ENCODE measurements around the gene AUTS2. TPM values are rescaled to one million over a fixed set of nuclear protein-coding genes. Genes with fewer than 3 reads are reported as not detected.

AUTS2 gene
- total RNA-seq, 1 experiment from 2014 or later = not detected

DNA sequence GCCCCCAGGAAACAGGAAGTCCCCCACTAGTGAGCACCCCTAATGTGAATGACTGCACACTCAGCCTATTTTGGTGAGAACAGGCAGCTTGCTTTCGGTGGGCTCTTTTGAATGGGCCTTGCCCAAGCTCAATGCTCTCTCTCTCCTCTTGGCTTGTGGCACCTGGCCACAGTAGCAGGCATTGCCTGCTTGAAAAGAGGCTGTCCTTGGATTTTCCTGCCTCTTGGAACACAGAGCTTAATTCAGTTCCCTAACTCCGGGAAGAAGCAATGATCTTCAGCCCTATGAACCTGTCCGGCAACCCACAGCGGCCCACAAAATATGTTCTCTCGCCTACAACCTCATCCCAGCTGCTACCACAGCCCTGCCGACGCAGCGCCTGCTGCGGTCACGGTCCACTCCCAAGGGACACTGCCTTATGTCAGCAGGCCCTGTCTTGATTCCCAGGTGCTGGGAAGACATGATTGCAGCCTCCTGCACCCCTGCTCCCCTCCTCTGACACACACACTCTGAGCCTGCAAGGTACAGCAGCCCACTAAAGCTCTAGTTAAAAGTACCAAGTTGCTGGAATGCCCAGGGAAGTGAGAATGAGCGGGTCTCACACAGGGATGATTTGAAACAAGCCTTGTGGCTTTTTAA lies 818.2 kb downstream of the AUTS2 start:
- H3K27me3 ChIP-seq (replicated peaks) = no peaks in the 10 kb centered on the region
- no peaks in the 10 kb centered on the region; the same call in 1 of the 2 replicates for H3K9me3 ChIP-seq (replicated peaks)
- no peaks in the 10 kb centered on the region for H3K4me1 ChIP-seq (replicated peaks)
- H3K27ac ChIP-seq = no peak overlapping the region
- H3K4me3 ChIP-seq = no peak overlapping the region
- H3K36me3 ChIP-seq = no peaks in the 10 kb centered on the region
- no peak for DNase-seq (ENCODE audit: low read depth in 1 of 2, low spot score in 2 of 2)

DNA sequence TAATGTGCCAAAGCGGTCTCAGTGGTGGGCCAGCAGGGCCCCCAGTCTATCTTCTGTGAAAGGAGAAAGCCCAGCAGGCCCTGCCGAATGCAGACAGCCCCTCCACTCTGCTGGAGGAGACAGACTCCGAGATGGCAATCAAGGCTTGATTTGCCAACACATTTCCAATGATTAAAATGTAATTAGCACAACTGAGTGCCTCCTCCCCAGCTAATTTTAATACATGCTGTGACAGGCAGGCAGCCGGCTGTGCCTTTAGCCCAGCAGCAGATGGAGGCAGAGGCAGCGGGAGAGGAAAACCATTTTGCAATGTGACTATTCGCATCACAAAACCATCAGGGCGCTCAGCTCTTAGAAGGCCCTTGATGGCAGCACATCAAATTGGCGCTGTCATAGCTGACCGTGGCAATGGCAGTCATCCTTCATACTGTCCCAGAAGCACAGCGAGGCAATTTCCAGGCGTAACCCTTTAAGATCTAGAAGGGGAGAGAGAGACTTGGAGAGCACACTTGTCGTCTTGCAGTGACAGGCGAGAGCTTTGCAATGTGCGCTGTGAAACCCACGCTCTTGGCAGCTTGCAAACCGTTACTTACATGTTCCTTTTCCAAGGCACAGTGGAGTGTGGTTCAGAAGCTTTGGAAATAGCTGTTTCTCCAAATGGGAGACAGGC lies 818.8 kb downstream of the AUTS2 start:
- H3K27me3 ChIP-seq (replicated peaks) = no peaks in the 10 kb centered on the region
- DNase-seq (ENCODE audit: low read depth in 1 of 2, low spot score in 2 of 2) = no peak
- no peak overlapping the region for H3K27ac ChIP-seq

DNA sequence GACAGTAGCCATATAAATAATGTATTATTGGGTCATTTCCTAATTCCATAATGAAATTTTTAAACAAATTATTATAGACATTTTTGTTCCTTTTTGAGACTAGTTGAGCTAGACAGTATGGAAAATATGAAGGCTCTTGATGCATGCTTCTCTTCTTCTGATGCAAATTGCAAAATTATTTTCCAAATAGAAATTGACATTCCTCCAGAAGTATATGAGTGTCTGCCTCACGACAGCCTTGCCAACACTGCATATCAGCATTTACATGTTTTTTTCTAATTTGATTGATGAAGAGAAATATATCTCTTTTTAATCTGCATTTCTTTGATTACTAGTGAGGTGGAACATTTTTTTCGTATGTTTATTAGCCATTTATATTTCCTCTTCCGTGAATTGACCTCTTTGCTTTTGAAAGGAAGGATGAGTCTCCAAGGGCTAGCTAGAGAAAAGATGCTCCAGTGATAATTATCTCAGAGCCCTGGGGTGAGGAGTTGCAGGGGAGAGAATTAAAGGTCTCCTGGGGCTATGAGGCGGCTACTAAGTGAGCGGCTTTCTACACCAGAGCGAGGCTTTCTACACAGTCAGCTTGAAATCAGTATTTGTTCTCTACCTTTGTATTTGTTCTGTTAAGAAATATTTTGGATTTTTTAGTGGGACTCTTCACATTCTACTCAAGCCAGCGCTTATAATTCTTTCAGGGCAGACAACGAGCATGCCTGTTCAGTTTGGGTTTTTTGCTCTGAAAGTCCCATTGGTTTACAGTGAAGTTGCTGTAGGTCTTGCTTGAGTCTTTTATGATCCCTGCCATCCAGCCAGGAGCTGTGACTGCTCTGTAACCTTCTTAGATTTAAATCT lies 821.5 kb downstream of the AUTS2 start:
- Histone ChIP-seq H3K4me1 (replicated peaks) (no peaks in the 10 kb centered on the region), H3K36me3 (no peaks in the 10 kb centered on the region), H3K27ac (no peak overlapping the region), H3K9me3 (replicated peaks) (no peaks in the 10 kb centered on the region; the same call in 1 of the 2 replicates), H3K4me3 (no peak overlapping the region), H3K27me3 (replicated peaks) (no peaks in the 10 kb centered on the region)
- no peak for DNase-seq (ENCODE audit: low read depth in 1 of 2, low spot score in 2 of 2)

More for the DNA sequence above, 818.8 kb downstream of the AUTS2 start:
- Histone ChIP-seq H3K36me3 (no peaks in the 10 kb centered on the region), H3K4me1 (replicated peaks) (no peaks in the 10 kb centered on the region), H3K9me3 (replicated peaks) (no peaks in the 10 kb centered on the region; the same call in 1 of the 2 replicates), H3K4me3 (no peak overlapping the region)

DNA sequence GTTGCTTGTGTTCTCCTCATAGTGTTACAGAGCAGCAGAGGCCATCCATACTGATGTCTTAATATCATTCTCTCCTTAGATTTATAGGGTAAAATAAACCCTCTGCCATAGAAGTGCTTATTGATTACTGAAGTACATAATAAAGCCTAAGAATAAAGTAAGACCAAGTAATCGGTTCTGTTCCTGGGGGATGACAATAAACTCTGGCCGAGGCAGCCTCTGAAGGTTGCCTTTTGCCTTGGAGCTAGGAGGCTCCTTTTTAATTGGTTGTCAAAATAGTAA lies 822.0 kb downstream of the AUTS2 start:
- H3K27ac ChIP-seq = no peak overlapping the region
- no peaks in the 10 kb centered on the region; the same call in 1 of the 2 replicates for H3K9me3 ChIP-seq (replicated peaks)
- H3K36me3 ChIP-seq = no peaks in the 10 kb centered on the region
- no peaks in the 10 kb centered on the region for H3K27me3 ChIP-seq (replicated peaks)
- no peak for DNase-seq (ENCODE audit: low read depth in 1 of 2, low spot score in 2 of 2)
- no peaks in the 10 kb centered on the region for H3K4me1 ChIP-seq (replicated peaks)
- no peak overlapping the region for H3K4me3 ChIP-seq

DNA sequence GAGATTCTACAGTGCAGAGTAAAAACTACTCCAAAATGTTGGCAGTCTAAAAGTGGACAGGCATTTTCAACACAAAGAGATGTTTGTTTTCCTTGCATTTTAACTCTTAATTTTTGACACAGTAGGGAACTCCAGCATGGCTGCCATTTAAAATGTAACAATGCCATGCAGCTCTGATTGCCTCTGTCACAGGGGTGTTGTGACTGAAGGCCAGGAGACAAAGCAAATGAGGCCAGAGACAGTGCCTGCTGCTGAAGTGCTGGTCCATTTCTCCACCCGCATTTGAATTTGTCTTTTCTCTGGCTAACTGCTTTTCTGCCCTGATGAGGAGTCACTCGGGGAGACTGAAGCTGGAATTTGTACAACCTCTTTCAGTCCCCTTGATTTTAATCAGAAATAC lies 823.0 kb downstream of the AUTS2 start:
- no peak for DNase-seq (ENCODE audit: low read depth in 1 of 2, low spot score in 2 of 2)
- Histone ChIP-seq H3K27ac (no peak overlapping the region), H3K4me3 (no peak overlapping the region), H3K9me3 (replicated peaks) (no peaks in the 10 kb centered on the region; the same call in 1 of the 2 replicates), H3K36me3 (no peaks in the 10 kb centered on the region), H3K4me1 (replicated peaks) (no peaks in the 10 kb centered on the region), H3K27me3 (replicated peaks) (no peaks in the 10 kb centered on the region)

DNA sequence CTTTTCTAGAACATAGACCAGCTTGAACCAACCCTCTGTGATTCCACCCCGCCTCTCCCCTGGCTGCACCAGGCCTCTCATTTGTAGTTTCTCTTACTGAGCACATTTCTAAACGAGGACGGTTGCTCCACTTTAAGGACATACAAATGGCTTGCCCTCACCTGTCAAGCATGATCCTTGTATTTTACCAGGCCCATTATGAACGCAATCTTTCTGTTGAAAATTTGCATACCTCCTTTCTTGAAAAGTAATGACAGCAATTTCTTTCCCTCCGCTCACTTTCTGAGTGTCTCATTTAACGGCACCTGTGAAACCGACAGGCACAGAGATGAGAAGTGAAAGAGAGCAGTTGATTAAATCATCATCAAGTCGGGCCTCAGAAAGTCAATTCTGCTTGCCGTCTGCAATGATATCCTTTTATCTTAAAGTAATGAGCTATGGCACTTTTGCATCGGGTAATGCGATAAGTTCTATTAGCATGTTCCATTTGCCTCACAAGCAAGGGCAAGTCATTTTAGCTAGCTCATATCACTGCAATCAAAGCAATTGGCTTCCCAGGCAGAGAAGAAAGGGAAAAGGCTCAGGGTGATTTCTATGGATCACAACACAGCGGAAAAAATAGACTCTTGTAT lies 828.1 kb downstream of the AUTS2 start:
- no peak overlapping the region for H3K27ac ChIP-seq

DNA sequence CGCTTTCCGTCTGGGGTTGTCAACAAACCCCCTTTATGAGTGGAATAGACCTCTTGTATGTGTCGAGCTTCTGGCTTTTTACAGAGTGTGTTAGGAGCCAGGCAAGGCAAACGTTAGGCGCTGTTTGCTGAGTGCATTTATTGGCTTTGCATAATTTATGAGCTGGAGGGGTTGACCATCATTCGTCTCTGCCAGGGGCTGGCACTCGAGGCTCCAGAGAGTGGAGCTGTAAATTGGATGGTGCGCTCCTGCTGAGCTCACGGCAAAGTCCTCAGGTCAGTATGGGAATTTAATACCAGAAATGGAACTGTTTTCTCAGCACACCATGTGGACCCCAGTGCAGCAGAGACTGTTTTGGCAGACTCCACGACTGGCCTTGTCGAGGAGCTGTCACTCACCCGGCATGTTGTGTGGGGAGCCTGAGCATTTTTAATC lies 834.3 kb downstream of the AUTS2 start:
- no peaks in the 10 kb centered on the region for H3K4me1 ChIP-seq (replicated peaks)
- no peaks in the 10 kb centered on the region for H3K36me3 ChIP-seq
- no peaks in the 10 kb centered on the region for H3K9me3 ChIP-seq (replicated peaks)
- no peaks in the 10 kb centered on the region for H3K27me3 ChIP-seq (replicated peaks)
- no peak for DNase-seq (ENCODE audit: low read depth in 1 of 2, low spot score in 2 of 2)
- H3K27ac ChIP-seq = no peak overlapping the region
- H3K4me3 ChIP-seq = no peak overlapping the region

More for the DNA sequence above, 828.1 kb downstream of the AUTS2 start:
- DNase-seq (ENCODE audit: low read depth in 1 of 2, low spot score in 2 of 2) = no peak
- no peaks in the 10 kb centered on the region for H3K4me1 ChIP-seq (replicated peaks)
- H3K4me3 ChIP-seq = no peak overlapping the region
- no peaks in the 10 kb centered on the region for H3K36me3 ChIP-seq
- no peaks in the 10 kb centered on the region for H3K9me3 ChIP-seq (replicated peaks)
- H3K27me3 ChIP-seq (replicated peaks) = no peaks in the 10 kb centered on the region

DNA sequence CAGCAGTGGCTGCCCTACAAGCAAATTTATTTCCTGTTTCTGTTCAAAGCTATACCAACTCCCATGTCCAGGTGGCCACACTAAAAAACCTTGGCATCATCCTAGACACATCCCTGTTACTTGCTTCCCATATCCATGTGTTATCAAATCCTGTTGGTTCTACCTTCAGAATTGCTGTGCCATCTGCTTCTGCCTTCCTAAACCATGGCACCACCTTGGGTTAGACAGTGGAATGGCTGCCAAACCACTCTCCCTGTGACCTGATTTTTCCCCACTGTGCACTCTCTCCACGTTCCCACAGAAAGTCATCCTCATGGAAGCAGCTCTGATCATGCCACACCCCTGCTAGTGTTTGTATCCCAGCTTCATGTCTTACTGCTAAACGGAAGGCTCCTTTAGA lies 836.1 kb downstream of the AUTS2 start:
- Histone ChIP-seq H3K4me3 (no peak overlapping the region), H3K4me1 (replicated peaks) (no peaks in the 10 kb centered on the region), H3K27me3 (replicated peaks) (no peaks in the 10 kb centered on the region), H3K9me3 (replicated peaks) (no peaks in the 10 kb centered on the region), H3K36me3 (no peaks in the 10 kb centered on the region), H3K27ac (no peak overlapping the region)
- no peak for DNase-seq (ENCODE audit: low read depth in 1 of 2, low spot score in 2 of 2)

DNA sequence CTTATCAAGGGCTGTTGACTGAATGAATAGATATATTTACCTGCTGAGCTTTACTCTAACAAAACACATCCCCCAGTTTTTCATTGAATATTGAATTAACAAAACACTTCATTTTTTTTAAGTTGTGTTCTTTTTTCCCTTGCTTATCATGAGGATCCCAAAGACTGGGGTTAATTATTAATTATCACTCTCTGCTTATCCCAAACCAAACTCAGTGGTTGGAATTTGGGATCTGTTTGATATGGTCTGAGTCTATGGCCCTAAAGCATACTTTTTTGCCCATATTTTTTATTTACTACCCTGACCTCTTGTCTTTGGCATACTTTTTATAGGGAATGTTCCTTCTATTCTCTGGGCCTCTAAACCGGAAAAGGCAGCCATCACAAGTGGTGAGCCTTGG lies 836.5 kb downstream of the AUTS2 start:
- Histone ChIP-seq H3K27ac (no peak overlapping the region), H3K9me3 (replicated peaks) (no peaks in the 10 kb centered on the region), H3K4me3 (no peak overlapping the region), H3K4me1 (replicated peaks) (no peaks in the 10 kb centered on the region), H3K36me3 (no peaks in the 10 kb centered on the region), H3K27me3 (replicated peaks) (no peaks in the 10 kb centered on the region)
- no peak for DNase-seq (ENCODE audit: low read depth in 1 of 2, low spot score in 2 of 2)

DNA sequence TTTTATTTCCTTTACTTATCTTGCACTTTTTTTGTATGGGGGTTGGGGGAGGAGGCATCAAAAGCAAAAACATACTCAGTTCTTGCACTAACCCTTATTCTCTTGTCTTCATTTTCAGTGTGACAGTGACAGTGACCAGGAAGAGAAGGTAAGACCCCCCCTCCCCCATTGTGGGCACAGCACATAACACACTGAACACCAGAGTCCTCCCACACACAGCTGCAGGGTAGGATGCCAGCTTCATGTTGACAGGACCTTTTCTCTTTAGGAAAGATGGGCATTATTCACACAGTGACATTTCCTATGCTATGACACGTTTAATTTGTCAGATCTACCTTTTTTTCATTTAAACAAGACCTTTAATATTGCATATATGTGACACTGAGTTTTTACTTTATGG lies 837.4 kb downstream of the AUTS2 start:
- Histone ChIP-seq H3K27me3 (replicated peaks) (no peaks in the 10 kb centered on the region), H3K9me3 (replicated peaks) (no peaks in the 10 kb centered on the region), H3K36me3 (no peaks in the 10 kb centered on the region), H3K4me3 (no peak overlapping the region), H3K4me1 (replicated peaks) (no peaks in the 10 kb centered on the region), H3K27ac (no peak overlapping the region)
- DNase-seq (ENCODE audit: low read depth in 1 of 2, low spot score in 2 of 2) = no peak

DNA sequence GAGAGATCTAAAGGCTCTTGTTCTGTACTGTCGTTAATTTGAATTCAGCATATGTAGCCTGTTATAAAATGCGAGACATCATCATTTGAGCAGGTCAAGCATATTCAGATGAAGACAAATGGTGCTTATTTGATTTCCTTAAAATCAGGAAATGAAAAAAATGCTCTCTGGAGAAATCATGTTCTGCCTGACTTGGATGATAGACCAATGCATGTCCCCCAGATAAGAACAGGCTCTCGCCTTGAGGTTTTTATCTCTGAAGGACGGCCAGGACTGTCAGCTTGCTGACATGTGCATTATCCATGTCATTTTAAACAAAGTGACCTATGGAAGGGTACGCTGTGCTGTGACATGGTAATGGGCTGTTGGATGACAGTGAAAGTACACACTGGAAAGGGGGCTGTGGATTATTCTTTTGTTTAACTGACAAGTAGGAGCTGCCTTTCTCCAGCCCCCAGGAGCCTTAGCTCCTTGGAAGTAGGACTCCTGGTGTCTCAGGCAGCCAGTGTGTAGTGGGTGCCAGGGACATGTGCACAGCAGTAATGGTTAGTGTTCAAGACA lies 838.6 kb downstream of the AUTS2 start:
- no peaks in the 10 kb centered on the region for H3K36me3 ChIP-seq
- no peaks in the 10 kb centered on the region for H3K9me3 ChIP-seq (replicated peaks)
- no peak for DNase-seq (ENCODE audit: low read depth in 1 of 2, low spot score in 2 of 2)
- H3K27me3 ChIP-seq (replicated peaks) = no peaks in the 10 kb centered on the region
- H3K4me1 ChIP-seq (replicated peaks) = no peaks in the 10 kb centered on the region
- no peak overlapping the region for H3K4me3 ChIP-seq
- no peak overlapping the region for H3K27ac ChIP-seq

DNA sequence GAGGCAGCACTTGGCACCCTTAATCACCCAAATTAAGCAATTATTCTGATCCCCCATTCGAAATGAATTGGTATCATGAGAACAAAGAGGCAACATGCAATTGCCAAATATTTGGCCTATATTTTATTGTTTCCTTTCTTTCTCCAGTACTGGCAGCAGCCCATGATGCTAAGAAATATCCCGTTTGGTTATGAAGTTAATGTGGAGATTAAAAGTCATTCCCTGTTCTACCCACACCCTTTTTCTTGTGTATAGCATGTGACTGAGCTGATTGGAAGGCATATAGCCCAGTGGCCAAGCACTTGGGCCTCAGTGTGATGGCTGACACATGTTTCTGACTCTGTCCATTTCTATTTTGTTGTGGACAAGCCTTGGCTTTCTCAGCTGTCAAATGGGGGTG lies 841.4 kb downstream of the AUTS2 start:
- no peak overlapping the region for H3K27ac ChIP-seq

DNA sequence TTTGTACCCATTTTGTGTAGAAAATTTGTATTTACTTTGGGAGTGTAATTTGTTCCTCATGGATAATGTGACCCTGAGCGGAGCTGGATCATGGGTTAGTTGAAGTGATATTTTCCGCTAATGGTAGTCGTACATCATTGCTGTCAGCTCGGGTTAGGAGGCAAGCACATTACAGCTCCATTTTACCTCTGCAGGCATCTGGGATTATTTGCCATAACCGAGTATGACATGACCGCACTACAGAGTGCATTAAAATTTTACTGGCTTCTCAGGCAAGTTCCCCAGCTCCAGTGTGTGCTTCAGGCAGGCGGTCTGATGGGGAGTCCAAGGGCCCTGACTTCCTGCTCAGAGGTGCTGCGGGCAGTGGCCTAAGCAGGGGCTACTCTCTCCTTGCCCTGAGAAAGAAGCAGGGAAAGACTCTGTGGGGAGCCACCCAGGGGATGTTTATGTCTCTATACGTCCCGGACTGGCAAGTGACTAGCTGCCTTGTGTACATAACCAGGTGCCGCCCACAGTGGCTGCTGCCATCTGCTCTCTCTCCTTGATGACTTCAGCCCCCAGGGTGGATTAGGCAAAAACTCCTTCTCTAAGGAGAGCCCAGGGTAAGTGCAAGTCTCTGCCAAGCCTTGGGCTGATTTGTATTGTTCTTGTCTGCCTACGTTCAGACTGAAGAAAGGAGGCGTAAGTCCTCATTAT lies 848.3 kb downstream of the AUTS2 start:
- H3K27me3 ChIP-seq (replicated peaks) = no peaks in the 10 kb centered on the region
- H3K4me1 ChIP-seq (replicated peaks) = no peaks in the 10 kb centered on the region
- no peaks in the 10 kb centered on the region; the same call in 1 of the 2 replicates for H3K9me3 ChIP-seq (replicated peaks)
- H3K4me3 ChIP-seq = no peak overlapping the region
- DNase-seq (ENCODE audit: low read depth in 1 of 2, low spot score in 2 of 2) = no peak
- no peaks in the 10 kb centered on the region for H3K36me3 ChIP-seq
- no peak overlapping the region for H3K27ac ChIP-seq

More for the DNA sequence above, 841.4 kb downstream of the AUTS2 start:
- H3K27me3 ChIP-seq (replicated peaks) = no peaks in the 10 kb centered on the region
- no peaks in the 10 kb centered on the region for H3K4me1 ChIP-seq (replicated peaks)
- no peak for DNase-seq (ENCODE audit: low read depth in 1 of 2, low spot score in 2 of 2)
- no peaks in the 10 kb centered on the region for H3K36me3 ChIP-seq
- H3K9me3 ChIP-seq (replicated peaks) = no peaks in the 10 kb centered on the region; the same call in 1 of the 2 replicates
- no peak overlapping the region for H3K4me3 ChIP-seq

Data from SJSA1 (cell line).